Lower leg skin (tissue), 3 donors: ENCODE data around the gene NOM1.

Experiments used
- POLR2A ChIP-seq, 2 donors: fragments of 450-650 bp; IDR thresholded peaks; one replicate each; pipeline ENCODE4 v1.6.1; 2016 to 2017; ENCODE audit warnings: antibody characterized with exemption in 2 of 2, mild to moderate bottlenecking in 1 of 2, moderate library complexity in 1 of 2
- TF ChIP-seq, protein P1 (sequence below), 3 donors: fragments of 450-650 bp; IDR thresholded peaks; one replicate each; pipeline ENCODE4 v1.5.1; 2016; ENCODE audit warnings: antibody characterized with exemption in 3 of 3, mild to moderate bottlenecking in 3 of 3, moderate library complexity in 2 of 3

DNA sequence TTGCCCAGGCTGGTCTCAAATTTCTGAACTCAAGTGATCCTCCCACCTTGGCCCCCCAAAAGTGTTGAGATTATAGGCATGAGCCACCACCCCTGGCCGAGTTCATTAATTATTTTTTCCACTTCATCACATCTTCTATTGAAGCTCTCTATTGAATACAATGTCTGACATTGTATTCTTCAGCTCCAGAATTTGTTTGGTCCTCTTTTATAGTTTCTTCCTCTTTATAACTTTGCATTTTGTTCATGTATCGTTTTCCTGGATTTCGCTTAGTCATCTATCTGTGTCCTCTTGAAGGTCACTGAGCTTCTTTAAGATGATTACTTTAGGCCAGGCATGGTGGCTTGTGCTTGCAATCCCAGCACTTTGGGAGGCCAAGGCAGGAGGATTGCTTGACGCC lies 30.2 kb downstream of the NOM1 start:
- TF ChIP-seq, protein P1, sequence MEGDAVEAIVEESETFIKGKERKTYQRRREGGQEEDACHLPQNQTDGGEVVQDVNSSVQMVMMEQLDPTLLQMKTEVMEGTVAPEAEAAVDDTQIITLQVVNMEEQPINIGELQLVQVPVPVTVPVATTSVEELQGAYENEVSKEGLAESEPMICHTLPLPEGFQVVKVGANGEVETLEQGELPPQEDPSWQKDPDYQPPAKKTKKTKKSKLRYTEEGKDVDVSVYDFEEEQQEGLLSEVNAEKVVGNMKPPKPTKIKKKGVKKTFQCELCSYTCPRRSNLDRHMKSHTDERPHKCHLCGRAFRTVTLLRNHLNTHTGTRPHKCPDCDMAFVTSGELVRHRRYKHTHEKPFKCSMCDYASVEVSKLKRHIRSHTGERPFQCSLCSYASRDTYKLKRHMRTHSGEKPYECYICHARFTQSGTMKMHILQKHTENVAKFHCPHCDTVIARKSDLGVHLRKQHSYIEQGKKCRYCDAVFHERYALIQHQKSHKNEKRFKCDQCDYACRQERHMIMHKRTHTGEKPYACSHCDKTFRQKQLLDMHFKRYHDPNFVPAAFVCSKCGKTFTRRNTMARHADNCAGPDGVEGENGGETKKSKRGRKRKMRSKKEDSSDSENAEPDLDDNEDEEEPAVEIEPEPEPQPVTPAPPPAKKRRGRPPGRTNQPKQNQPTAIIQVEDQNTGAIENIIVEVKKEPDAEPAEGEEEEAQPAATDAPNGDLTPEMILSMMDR (IDR thresholded peaks at IDR 0.05): no peak
- no peak for TF ChIP-seq POLR2A (IDR thresholded peaks at IDR 0.05)
